LoVo (cell line): ENCODE results near the gene CELF4.

Experiments
- DNase-seq: peaks from one replicate; pipeline ENCODE4 v3.0.0-alpha.2; 2016; ENCODE audit warnings: low spot score

The CELF4 gene

DNA sequence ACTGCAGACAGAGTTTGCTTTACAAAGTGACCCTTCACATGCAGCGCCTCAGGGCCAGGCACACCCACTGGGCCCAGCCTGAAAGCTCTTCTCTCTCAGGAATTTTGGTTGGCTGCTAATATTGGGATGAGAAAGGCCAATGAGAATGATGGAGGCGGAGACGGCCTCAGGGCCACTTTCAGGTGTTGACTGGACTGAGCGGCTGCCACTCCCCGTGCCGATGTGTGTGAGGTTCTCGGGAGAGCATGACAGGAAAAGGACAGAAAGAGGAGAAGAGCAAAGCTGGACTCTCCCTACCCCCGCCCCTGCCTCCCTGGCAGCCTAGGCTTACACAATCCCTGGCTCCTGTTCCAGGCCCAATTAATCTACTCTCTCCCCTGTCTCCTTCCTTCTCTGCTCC, 155.7 kb downstream of the CELF4 start:
- DNase-seq = no peak

DNA sequence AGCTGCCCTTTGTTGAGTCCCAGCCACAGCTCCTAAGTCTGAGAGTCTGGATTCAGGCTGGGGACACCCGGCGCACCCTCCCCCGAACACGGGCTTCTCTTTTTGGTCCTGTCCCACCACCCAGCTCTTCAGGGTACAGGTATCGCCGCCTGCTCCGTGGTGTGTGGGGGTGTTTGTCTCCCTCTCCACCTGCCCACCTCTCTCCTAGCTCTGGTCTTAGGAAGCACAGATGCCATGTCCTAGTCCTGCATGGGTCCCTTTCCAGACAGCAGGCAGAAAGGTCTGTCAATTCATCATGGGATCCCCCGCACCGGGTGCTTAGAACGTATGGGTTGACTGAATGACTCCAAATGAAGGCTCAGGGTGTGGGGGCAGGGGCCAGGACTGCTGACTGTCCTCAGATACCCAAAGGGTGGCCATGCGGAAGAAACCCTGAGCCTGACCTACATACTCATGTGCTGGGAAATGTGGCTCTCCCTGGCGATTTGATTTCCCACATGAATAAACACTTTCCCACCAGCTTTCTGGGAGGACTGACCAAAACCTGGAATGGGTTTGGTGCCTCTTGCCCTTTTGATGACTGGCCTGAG, 156.8 kb downstream of the CELF4 start:
- DNase-seq = no peak

DNA sequence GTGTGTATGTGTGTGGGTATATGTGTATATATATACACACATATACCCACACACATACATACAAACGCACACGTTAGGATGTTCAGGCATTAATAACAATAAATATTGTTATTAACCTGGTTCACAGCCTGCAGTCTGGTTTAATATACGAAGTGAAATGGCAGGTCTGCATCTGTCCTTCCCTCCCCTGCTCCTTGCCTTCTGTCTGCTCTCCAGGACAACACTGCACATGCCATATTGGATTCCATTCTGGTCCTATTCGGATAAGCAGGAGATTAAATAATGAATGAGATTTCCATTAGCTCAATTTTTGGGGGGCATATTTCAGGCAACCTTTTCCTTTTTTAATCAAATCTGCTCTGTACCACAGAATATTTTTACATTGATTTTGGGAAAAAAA, 158.0 kb downstream of the CELF4 start:
- DNase-seq = no peak

DNA sequence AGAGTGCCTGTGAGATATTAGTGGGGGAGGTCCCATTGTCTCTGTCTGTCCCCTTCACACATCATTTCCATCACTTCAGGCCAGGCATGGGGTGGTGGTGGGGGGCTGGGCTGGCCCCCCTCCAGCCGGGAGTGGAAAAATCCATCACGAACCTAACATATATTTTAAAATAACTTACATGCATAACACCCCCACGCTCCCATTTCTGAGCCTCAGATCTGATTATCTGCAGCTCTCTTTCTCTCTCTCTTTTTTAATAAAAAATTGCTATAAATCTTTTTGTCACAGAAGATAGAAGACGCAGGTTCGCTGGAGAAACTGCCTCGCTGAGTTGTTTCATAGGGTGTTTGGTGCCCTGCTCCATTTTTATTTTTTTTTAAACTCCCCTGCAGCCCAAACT, 159.8 kb downstream of the CELF4 start:
- DNase-seq = no peak

DNA sequence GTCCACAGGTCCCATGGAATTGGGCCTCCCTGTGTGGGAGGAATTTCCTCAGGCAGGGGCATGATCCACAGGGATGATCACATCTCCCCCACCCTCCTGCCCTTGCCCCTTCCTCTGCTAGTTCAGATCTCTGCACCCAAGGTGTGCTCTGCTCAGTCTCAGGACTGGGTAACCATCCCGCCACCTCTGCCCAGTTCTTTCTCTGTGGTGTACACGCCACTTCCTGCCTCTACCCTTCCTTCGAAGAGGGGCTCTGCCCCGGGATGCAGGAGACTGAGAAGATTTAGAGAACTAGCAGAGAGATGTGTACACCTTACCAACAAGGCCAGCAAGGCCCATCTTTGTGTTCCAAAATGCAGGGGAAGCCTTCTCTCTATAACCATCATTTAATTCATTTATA, 160.4 kb downstream of the CELF4 start:
- no peak for DNase-seq

DNA sequence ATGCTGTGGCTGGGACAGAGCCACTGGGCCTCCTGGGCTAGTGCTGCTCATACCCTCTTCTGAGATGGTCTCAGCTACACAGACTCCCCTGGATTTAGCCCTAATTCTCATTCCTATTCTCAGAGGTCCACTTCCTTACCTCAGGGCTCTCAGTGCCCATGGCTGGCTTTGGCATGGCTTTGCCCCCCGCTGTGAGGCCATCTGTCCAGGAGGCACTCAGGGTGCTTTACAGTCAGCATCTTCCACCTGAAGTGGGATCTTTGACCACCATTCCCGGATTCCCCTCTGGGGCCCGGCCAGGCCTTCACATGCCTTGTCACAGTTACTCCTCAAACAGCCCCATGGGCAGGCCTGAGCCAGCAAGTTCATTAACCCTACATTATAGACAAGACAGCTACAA, 161.8 kb downstream of the CELF4 start:
- DNase-seq = no peak

DNA sequence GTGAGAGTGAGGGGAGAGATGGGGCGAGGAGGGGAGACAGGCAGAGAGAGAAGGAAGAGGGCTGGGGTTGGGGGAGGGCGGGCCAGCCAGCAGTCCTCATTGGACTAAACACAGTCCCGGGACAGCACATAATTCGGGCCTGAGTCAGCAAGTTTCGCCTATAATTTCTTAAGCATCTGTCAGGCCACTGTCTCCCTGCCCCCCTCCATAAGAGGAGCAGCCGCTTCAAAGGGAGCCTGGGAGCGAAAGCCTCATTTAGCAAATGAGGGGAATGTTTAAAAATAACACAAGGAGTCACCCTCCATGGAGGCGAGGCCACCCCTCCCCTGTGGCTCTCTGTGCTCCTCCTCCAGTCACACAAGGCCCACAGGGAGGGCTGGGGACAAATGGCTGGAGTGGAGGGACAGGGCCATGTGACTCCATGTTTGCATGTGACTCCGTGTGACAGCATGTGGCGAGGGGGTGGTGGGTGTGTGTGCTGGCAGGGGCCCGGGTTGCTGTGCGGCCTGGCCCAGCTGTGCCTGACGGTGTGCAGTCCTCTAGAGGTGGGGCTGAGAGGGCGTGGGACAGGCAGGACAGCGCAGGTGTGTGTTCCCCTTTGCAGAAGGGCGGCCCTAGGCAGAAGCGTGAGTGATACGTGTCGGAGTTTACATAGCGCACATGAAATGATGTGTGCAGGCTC, 162.4 kb downstream of the CELF4 start:
- DNase-seq = no peak

DNA sequence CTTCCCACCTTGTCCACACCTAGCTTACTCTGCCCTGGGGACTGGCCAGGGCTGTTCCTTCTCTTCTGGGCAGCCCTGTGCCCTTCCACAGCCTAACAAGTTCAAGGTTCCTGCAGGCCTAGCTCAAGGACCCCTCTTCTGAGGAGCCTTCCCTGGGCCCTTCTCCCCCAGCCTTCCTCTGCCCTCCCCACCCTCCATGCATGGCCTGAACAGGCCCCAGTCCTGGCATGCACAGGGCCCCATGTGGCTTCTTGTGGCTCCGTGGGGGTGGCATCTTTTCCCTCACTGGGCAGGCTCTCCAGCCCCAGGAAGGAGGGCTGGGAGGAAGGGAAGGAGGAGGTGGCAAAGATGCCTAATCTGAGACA, 162.9 kb downstream of the CELF4 start:
- DNase-seq = no peak

DNA sequence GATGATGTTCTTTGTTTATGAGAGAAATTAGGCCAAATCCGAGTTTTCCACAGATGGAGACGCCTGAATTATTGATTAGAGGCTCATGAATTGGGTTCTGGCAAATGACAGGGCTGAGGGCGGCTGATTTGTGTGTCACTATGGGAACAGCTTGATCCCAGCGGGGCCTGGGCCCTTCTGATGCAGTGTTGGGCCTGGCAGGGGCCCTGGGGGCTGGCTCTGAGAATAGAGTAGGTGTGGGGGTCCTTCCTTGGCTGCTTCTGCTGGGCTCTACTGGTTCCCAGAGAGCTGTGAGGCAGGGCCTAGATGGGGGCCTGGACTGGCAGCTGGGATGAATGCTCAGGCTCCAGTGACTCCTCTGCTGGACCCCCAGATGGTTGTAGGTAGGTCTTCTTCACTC, 164.8 kb downstream of the CELF4 start:
- DNase-seq = no peak

DNA sequence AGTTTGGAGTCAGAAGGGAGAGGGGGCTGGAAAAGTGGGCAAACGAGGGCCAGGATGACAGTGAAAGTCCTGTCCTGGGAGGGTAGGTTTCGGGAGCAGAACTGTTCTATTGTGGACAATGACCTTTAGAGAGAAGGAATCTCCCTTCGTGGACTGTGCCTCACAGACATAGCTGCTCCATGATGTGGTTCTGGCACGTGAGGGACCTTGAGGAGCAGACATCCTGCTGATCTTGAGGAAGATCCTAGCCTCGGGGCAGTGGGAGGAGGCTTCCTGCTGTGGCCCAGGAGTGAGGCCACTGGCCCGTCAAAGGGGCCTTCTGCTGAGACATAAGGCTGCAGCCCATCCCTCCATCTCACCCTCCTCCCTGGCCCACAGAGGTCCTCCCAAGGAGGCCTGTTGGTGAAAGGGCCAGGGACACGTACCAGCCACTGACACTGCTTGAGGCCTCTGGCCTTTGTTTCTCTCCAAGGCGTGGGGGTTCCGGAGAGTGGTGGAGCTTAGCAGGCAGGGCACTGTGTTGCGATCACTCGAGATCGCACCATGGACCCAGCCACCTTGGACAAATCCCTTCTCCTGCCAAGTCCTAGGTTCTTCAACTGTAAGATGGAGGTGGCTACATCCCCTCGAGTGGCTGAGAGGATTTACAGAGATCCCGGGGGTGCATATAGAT, 167.2 kb downstream of the CELF4 start:
- DNase-seq = no peak

DNA sequence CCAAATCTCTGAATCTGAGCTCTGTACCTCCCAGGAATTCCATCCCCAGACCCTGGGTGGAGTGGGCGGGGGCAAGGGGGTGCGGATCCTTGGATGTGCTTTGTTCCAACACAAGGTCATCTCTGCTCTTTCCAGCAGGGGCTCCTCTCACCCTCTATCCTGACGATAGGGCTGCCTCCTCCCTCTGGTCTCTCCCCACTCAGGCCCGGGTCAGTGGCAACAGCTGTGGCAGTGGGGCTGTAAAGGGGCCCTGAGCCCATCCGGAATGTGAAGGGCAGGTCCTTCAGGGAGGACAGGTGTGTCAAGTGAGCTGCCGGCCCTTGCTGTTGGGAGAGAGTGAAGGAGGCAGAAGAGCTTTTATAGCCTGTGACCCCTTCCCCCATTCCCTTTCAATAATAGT, 167.8 kb downstream of the CELF4 start:
- no peak for DNase-seq

DNA sequence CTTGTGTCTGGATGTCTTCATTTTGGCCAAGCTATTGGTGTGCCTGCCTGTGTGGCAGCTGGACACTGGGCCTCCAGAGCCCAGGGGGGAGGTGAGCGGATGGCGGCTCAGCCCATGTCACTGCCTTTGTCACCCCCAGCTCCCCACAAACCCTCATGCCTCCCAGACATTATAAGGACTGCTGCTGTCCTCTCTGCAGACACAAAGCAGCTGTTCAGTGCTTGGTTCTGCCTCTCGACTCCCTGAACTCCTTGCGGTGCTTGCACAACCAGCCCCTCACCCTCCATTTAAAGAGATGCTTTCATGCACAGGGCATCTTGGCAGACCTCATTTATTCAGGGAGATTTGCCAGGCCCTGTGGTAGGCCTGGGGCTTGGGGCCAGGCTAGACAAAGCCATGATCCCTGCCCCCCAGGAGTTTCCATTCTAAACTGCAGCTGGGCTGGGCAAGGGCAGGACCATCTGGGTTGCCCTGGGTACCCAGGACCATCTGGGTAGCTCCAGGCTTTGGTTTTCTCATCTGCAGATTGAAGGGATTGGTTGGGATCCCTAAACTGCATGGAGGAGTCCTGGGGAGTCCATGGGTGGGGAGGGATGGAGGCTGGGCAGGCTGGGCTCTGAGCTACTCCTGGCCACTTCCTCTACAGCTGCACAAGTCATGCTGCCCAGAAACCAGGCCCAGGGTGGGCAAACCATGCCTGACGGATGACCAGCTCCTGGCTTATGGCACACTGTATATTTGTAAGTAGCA, 168.5 kb downstream of the CELF4 start:
- no peak for DNase-seq

DNA sequence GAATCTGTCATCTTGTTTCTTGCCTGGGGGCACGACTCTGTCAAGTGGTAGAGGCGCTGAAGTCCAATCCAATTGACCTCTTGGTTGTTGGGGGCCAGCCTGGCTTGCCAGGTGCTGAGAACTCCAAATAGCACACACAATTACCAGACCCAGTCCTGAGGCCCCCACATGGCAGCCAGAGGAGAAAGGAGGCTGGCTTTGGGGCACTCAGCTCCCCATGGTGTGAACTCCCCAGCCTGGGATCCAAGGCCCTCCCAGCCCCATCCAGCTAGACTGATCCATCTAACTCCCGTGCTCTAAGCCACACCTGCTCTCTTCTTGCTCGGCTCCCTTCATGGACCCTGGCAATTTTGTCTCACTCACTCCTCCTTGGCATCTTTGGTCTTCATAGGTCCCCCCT, 170.0 kb downstream of the CELF4 start:
- DNase-seq = no peak

DNA sequence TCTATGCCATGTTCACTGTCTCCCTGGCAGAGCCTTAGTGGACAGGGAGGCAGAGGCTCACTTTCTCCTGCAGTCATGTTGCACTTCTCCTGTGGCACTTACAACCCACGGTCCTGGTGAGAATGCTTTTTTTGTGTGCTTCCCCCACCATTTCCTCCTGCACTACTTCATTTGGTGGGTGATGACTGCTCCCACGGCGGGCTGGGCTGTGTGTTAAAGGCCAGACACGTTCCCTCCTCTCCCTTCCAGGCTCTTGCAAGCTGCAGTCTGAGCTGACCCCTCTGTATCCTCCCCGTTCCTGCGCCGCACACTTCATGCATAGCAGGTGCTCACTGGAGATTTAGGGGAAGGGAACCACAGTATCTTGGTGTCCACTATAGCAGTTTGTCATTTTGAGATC, 170.5 kb downstream of the CELF4 start:
- no peak for DNase-seq

DNA sequence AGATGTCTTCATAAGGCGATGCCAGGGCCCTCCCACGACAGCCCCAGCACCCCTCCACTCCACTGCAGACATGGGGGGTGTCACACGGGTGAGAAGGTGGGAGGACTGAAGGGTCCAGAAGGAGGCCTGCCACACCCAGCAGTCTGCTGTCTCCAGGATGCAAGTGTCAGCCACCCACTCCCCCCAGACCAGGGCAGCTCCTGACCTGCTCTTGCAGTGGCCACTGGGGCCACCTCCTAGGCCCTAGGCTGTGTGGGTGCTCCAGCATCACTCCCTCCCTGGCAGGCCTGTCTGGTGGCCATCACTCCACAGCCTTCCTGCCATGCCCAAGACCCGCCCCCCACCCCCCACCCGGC, 171.0 kb downstream of the CELF4 start:
- DNase-seq = no peak

DNA sequence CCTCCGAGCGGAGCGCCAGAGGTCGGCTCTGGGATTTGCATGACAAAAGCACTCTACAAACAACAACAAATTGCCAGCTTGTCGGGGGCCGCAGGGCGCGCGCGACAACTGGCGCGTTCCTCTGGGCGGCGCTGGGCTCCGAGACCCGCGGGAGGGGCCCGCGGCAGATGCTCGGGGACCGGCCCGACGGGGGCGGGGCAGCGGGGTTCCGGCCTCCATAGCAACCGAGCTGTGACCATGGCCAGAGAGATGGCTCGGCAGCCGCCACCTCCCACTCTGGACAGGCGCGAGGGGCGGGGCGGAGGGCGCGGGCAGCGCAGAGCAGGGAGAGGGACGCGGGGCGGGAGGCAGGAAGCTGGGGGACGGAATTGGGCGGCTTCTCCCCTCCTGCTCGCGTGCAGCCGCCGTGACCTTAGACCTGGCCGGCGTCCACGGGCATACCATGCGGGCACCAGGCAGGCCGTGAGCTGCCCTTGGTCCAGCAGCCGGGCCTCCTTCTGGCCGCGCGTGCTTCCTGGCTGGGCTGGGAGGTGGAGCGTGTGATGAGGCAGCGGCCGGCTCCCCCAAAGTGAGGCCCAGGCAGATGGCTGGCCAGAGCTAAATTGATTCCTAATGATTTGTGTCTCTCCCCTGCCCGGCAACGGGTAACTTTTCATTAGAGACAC, 171.5 kb downstream of the CELF4 start:
- peak; percentile 1 for DNase-seq

DNA sequence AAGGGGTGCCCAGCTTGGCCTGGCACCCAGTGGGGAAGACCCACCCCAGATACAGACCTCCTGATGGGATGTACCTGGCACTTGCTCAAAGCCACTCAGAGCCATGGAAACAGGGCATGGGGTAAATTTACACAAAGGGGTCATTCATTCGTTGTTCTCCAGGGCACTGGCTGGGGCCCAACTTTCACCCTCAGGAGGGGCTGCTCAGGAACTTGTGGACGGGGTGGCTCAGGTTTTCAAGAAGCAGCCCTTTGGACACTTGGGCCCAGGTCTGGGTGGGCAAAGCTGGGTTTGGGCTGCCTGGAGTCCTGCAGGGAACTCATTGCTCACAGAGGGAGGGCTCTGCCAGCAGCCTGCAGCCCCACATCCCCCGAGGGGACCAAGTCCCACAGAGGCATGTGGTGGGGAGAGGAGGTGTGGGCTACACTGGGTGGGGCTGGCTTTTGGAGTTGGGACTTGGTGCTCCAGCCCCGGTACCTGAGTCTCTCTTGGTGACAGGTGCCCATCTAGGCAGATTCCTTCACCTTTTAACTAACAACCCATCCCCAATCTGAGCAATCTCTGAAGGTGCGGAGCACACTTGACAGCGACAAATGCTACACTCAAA, 172.3 kb downstream of the CELF4 start:
- DNase-seq = no peak

DNA sequence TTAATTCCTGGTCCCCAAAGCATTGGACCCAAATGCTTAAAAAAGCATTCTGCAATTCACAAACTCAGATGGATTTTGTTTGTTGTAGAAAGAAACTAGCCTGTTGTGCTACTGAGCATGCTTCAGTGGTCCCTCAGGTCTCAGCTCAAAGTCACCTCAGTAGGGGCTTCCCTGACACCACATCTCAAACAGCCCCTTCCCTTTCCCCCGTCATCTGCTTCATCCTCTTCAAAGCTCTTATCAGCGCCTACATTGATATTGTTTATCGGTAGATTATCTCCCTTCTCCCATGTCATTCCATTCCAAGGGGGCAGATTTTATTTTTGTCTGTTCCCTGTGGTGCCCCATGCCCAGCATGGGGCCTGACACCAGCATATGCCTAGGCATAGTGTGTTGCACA, 172.9 kb downstream of the CELF4 start:
- no peak for DNase-seq

DNA sequence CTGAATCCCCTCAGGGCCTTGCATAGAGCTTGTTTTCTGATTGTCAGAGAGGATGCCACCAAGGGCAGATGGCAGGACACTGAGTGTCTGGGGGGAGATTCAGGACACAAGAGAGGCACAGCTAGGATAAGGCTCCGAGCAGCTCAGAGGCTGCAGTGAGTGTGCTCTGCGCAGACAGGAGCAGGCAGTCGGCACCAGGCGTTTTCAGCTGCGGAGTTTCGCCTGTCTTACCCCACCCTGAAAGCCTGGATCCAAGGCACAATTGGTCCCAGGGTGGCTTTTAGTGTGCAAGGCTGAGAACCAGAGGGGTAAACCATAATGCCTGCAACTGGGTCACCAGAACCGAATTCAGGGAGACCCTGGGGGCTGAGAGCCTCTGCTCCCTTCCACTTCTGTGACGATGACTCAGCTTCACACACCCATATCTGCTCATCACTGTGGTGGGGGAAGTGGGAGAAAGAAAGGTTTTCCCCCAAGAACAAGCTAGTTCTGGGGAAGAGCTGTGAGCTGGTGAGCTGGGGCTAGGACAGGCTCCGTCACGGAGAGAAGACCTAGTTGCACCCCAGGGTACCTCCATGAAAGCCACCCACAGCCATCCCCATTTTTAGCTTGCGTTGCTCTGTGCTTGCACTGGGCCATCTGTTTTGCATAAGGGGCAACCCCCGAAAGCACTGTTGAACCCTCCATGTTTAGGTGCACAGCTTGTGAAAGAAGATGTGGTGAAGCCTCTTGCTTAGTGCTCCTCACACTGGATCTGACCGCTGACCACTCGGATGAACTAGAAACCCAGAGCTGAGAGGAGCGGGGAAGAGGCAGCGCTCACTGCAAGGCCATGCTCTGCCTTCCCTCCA, 173.7 kb downstream of the CELF4 start:
- DNase-seq = no peak

DNA sequence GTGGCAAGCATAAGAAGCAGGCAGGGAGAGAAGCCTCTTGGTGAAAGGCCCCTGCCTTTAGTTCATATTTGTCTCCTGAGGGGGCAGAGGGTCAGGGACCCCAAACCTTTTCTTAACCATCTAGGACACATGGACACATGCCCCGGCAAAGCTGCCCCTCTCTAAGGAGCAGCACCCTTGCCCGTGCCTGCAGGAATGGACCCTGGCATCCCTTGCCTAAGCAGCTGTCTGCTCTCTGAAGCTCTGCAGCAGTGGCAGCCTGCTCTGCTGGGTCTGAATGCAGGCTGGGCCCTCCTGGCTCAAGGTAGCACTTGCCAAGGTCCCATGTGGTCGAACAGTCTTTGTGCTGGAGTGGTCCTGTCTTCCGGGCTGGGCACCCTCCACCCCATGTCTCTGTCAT, 174.4 kb downstream of the CELF4 start:
- no peak for DNase-seq

DNA sequence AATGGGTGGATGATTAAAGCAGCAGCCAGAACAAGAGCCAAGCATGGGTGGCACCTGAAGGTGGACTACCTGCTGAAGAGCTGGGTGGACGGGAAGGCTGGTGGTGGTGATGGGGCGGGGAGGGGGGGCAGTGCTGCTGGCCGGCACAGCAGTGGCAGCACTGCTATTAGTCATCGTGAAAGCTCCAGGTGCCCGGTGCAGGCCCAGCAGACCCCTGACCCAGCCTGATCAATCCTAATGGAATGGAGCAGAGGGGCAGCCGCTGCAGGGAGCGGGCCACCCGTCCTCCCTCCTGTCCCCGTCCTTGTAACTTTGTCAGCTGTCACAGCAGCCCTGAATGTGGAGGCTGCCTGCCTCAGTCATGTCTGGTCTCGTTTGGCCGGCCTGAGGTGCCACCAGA, 174.9 kb downstream of the CELF4 start:
- no peak for DNase-seq
